H1 (cell line): ENCODE measurements around the gene CADM2. TPM values are rescaled to one million over a fixed set of nuclear protein-coding genes. Genes with fewer than 3 reads are reported as not detected.
A peak's percentile ranks its signal among the peaks of the same experiment; 100 is the strongest.

Experiments
- CTCF ChIA-PET: fragments of 300-600 bp; sonication (Branson Sonifier 250); formaldehyde crosslinking; loops from one replicate; lab custom pipeline; 2021; ENCODE audit not compliant: partially characterized antibody; lab: Charles Lee
- POLR2A ChIA-PET: fragments of 300-600 bp; sonication (Branson Sonifier 250); formaldehyde crosslinking; loops from one replicate; lab custom pipeline; 2021; ENCODE audit warnings: inconsistent platforms; ENCODE audit not compliant: partially characterized antibody; lab: Charles Lee
- DNase-seq, 2 experiments: peaks; one replicate each; pipeline versions ENCODE4 v3.0.0 to v3.0.0-alpha.2; 2010 to 2022; ENCODE audit warnings: low spot score in 2 of 2, low read depth in 1 of 2, mixed read lengths in 1 of 2
- FAIRE-seq: peaks from 2 replicates; lab custom pipeline; 2011; peaks lifted over from hg19 to GRCh38; lab: Jason Lieb, UNC
- H2AFZ ChIP-seq: 2 replicates; pipeline ENCODE4 v1.8.1; 2012; ENCODE audit warnings: low read length, inconsistent platforms
- H2AK5ac ChIP-seq: 2 replicates; pipeline ENCODE4 v1.6.1; 2013; ENCODE audit warnings: low read depth, low read length
- H2BK120ac ChIP-seq: replicated peaks from 2 replicates; pipeline ENCODE3; 2013; ENCODE audit warnings: low read depth, low read length, inconsistent platforms
- H2BK12ac ChIP-seq: 2 replicates; pipeline ENCODE4 v1.6.1; 2013; ENCODE audit warnings: low read depth, low read length
- H2BK15ac ChIP-seq: 2 replicates; pipeline ENCODE4 v1.6.1; 2013; ENCODE audit warnings: low read length
- H2BK20ac ChIP-seq: 2 replicates; pipeline ENCODE4 v1.6.1; 2013; ENCODE audit warnings: low read length
- H2BK5ac ChIP-seq: 2 replicates; pipeline ENCODE4 v1.6.1; 2013; ENCODE audit warnings: low read depth, low read length
- H3K14ac ChIP-seq: 2 replicates; pipeline ENCODE4 v1.6.1; 2013; ENCODE audit warnings: inconsistent platforms; ENCODE audit not compliant: insufficient read length
- H3K18ac ChIP-seq: 2 replicates; pipeline ENCODE4 v1.6.1; 2013; ENCODE audit warnings: low read length; ENCODE audit errors: extremely low read depth
- H3K23ac ChIP-seq: 2 replicates; pipeline ENCODE4 v1.6.1; 2013; ENCODE audit warnings: inconsistent platforms; ENCODE audit not compliant: insufficient read length
- H3K23me2 ChIP-seq: 2 replicates; pipeline ENCODE4 v1.6.1; 2013; ENCODE audit warnings: low read depth, low read length
- H3K27ac ChIP-seq: 2 replicates; pipeline ENCODE4 v1.6.1; 2011; ENCODE audit warnings: low read depth, low read length, inconsistent platforms
- H3K27me3 ChIP-seq, 4 experiments: replicated peaks in 1 of 4; 1 replicate in 1 of 4; 2 replicates in 3 of 4; pipeline versions ENCODE4 v1.6.1 to v1.8.1; 2011 to 2013; ENCODE audit warnings: low read length in 3 of 4, mild to moderate bottlenecking in 3 of 4, inconsistent platforms in 2 of 4, mixed read lengths in 2 of 4, moderate library complexity in 1 of 4; ENCODE audit not compliant: control insufficient read depth in 3 of 4, insufficient read depth in 3 of 4; ENCODE audit errors: extremely low read depth in 1 of 4
- H3K36me3 ChIP-seq, 4 experiments: 2 replicates each; pipeline versions ENCODE4 v1.6.1 to v1.8.1; 2011 to 2013; ENCODE audit warnings: mild to moderate bottlenecking in 4 of 4, low read length in 3 of 4, moderate library complexity in 2 of 4, control low read depth in 1 of 4, inconsistent platforms in 1 of 4; ENCODE audit not compliant: insufficient read depth in 4 of 4, control insufficient read depth in 2 of 4
- H3K4ac ChIP-seq: replicated peaks from 2 replicates; pipeline ENCODE3; 2013; ENCODE audit warnings: low read length, low read depth, mixed read lengths, inconsistent platforms; ENCODE audit not compliant: insufficient read length
- H3K4me1 ChIP-seq, 4 experiments: replicated peaks in 1 of 4; 1 replicate in 1 of 4; 2 replicates in 3 of 4; pipeline versions ENCODE4 v1.6.1 to v1.8.1; 2011 to 2013; ENCODE audit warnings: low read length in 3 of 4, inconsistent platforms in 2 of 4, mixed read lengths in 1 of 4; ENCODE audit not compliant: insufficient read depth in 4 of 4, control insufficient read depth in 3 of 4
- H3K4me2 ChIP-seq, 2 experiments: 2 replicates each; pipeline versions ENCODE4 v1.6.1 to v1.8.1; 2011 to 2013; ENCODE audit warnings: low read depth in 2 of 2, low read length in 2 of 2, control low read depth in 1 of 2, inconsistent platforms in 1 of 2, mild to moderate bottlenecking in 1 of 2; ENCODE audit not compliant: insufficient read depth in 1 of 2
- H3K4me3 ChIP-seq, 4 experiments: fragments of 200-600, 300-600 bp in 1 of 4; sonication (generic), shearing (Covaris generic), sonication (Bioruptor Twin) in 1 of 4; 2 replicates each; pipeline versions ENCODE4 v1.5.1 to v1.8.1; 2011 to 2016; ENCODE audit warnings: low read length in 4 of 4, low read depth in 3 of 4, control low read depth in 2 of 4, inconsistent platforms in 2 of 4, mild to moderate bottlenecking in 2 of 4, mixed read lengths in 1 of 4, moderate library complexity in 1 of 4; ENCODE audit not compliant: insufficient read depth in 2 of 4; ENCODE audit errors: extremely low read depth in 1 of 4
- H3K56ac ChIP-seq: replicated peaks from 2 replicates; pipeline ENCODE3; 2013; ENCODE audit warnings: low read depth, mild to moderate bottlenecking, mixed read lengths, low read length, inconsistent platforms; ENCODE audit not compliant: insufficient read length
- H3K79me1 ChIP-seq: 2 replicates; pipeline ENCODE4 v1.6.1; 2013; ENCODE audit warnings: low read depth, low read length, control low read depth
- H3K79me2 ChIP-seq, 2 experiments: 2 replicates each; pipeline versions ENCODE4 v1.6.1 to v1.8.1; 2012 to 2013; ENCODE audit warnings: low read length in 2 of 2, mild to moderate bottlenecking in 2 of 2, inconsistent platforms in 1 of 2; ENCODE audit not compliant: insufficient read depth in 2 of 2, control insufficient read depth in 1 of 2
- H3K9ac ChIP-seq, 4 experiments: replicated peaks in 1 of 4; 1 replicate in 1 of 4; 2 replicates in 3 of 4; pipeline versions ENCODE4 v1.6.1 to v1.8.1; 2011 to 2013; ENCODE audit warnings: low read depth in 3 of 4, low read length in 3 of 4, control low read depth in 2 of 4, mild to moderate bottlenecking in 2 of 4, moderate library complexity in 2 of 4, inconsistent platforms in 1 of 4; ENCODE audit errors: extremely low read depth in 1 of 4
- H3K9me3 ChIP-seq, 2 experiments: 2 replicates each; pipeline versions ENCODE4 v1.6.1 to v1.8.1; 2012 to 2013; ENCODE audit warnings: mild to moderate bottlenecking in 2 of 2, moderate library complexity in 2 of 2, control low read depth in 1 of 2, inconsistent platforms in 1 of 2, low read depth in 1 of 2, low read length in 1 of 2, mixed read lengths in 1 of 2; ENCODE audit not compliant: insufficient read depth in 2 of 2
- H4K20me1 ChIP-seq, 2 experiments: replicated peaks in 1 of 2; 2 replicates each; pipeline versions ENCODE3 to v1.8.1; 2011 to 2013; ENCODE audit warnings: inconsistent platforms in 2 of 2, low read length in 2 of 2, mild to moderate bottlenecking in 1 of 2; ENCODE audit not compliant: insufficient read depth in 2 of 2, control insufficient read depth in 1 of 2
- H4K5ac ChIP-seq: 2 replicates; pipeline ENCODE4 v1.6.1; 2013; ENCODE audit warnings: low read length, low read depth, mixed read lengths, inconsistent platforms; ENCODE audit not compliant: insufficient read length
- H4K8ac ChIP-seq: 2 replicates; pipeline ENCODE4 v1.8.0; 2013; ENCODE audit warnings: mild to moderate bottlenecking, moderate library complexity, low read length, inconsistent platforms; ENCODE audit not compliant: insufficient read depth; ENCODE audit errors: extremely low read depth
- H4K91ac ChIP-seq: replicated peaks from 2 replicates; pipeline ENCODE3; 2013; ENCODE audit warnings: low read length, mixed read lengths, inconsistent platforms; ENCODE audit not compliant: insufficient read length
- BACH1 ChIP-seq: IDR thresholded peaks from 2 replicates; pipeline ENCODE4 v1.6.1; 2012; ENCODE audit warnings: low read length, improper control_type of control experiment
- CBX5 ChIP-seq: fragments of 300-800, 300-1000 bp; sonication (generic); IDR thresholded peaks from 2 replicates; pipeline ENCODE4 v1.7.1; 2016; ENCODE audit warnings: antibody characterized with exemption, low read length, low read depth
- CTCF ChIP-seq, 3 experiments: IDR thresholded peaks; 1 replicate in 2 of 3; 2 replicates in 1 of 3; pipeline versions ENCODE4 v1.5.1 to v1.6.1; 2011; ENCODE audit warnings: low read length in 3 of 3, mild to moderate bottlenecking in 3 of 3, inconsistent platforms in 2 of 3, low read depth in 1 of 3, moderate library complexity in 1 of 3; ENCODE audit not compliant: insufficient read depth in 1 of 3; ENCODE audit errors: control extremely low read depth in 1 of 3
- HDAC2 ChIP-seq, 2 experiments: fragments of 300-600 bp in 1 of 2; sonication (generic) in 1 of 2; IDR thresholded peaks; 2 replicates each; pipeline ENCODE4 v1.6.1; 2011 to 2012; ENCODE audit warnings: low read depth in 2 of 2, low read length in 2 of 2, mild to moderate bottlenecking in 2 of 2, moderate library complexity in 2 of 2, borderline replicate concordance in 1 of 2, inconsistent platforms in 1 of 2
- NANOG ChIP-seq: IDR thresholded peaks from 2 replicates; pipeline ENCODE4 v1.6.1; 2011; ENCODE audit warnings: low read length, low read depth, mild to moderate bottlenecking, inconsistent platforms; ENCODE audit not compliant: insufficient read depth, poor library complexity, severe bottlenecking
- RAD21 ChIP-seq, 2 experiments: IDR thresholded peaks in 1 of 2; conservative IDR thresholded peaks in 1 of 2; 2 replicates each; pipeline ENCODE4 v1.6.1; 2011; ENCODE audit warnings: low read depth in 2 of 2, low read length in 2 of 2, improper control_type of control experiment in 1 of 2, inconsistent platforms in 1 of 2, mild to moderate bottlenecking in 1 of 2, moderate library complexity in 1 of 2
- TAF1 ChIP-seq: IDR thresholded peaks from 2 replicates; pipeline ENCODE4 v1.6.1; 2011; ENCODE audit warnings: mild to moderate bottlenecking, low read depth, low read length
- TBP ChIP-seq: IDR thresholded peaks from 2 replicates; pipeline ENCODE4 v1.6.1; 2011; ENCODE audit warnings: low read depth, low read length, improper control_type of control experiment
- WGBS, 2 experiments: shearing (Covaris generic) in 1 of 2; methylation state at CpG; one replicate each; pipeline versions ENCODE4 v1.1.6 to v1.1.7; 2013 to 2015; ENCODE audit warnings: low lambda C conversion rate in 2 of 2, mixed read lengths in 2 of 2, inconsistent platforms in 1 of 2, low coverage in 1 of 2, missing lambda C conversion rate in 1 of 2; ENCODE audit not compliant: insufficient replicate concordance in 2 of 2, insufficient coverage in 1 of 2, insufficient read length in 1 of 2; ENCODE audit errors: extremely low coverage in 1 of 2, missing lambda C conversion rate in 1 of 2; 5-methylcytosine and 5-hydroxymethylcytosine counted together
- polyA plus RNA-seq, 7 experiments: library from polyadenylated mRNA; depleted of rRNA in 3 of 7; stranded (reverse) in 5 of 7; unstranded in 2 of 7; fragments of >200 nt in 5 of 7; fragments of 200-250 nt in 2 of 7; gene quantifications; 1 replicate in 5 of 7; 2 replicates in 1 of 7; 4 replicates in 1 of 7; pipeline versions ENCODE4 v1.2.1 to v1.2.3, GENCODE V29; 2011 to 2013; ENCODE audit warnings: missing spikeins in 2 of 7, mixed read lengths in 2 of 7
- total RNA-seq: library from RNA; stranded (reverse); fragmentation: NEBNext Ultra II Directional; extraction: Animal tissue kit (Norgen Biotek cat#: 25700); gene quantifications from 2 replicates; pipeline ENCODE4 v1.2.1, GENCODE V29; 2021

CADM2 gene
- total and polyA plus RNA-seq, 2 of the 8 experiments (the other 6 are each of a cell fraction or from before 2014, with no cell fraction given), result 14.9 to 20.9 TPM

GRCh38 chr3:85801955-85802354 is 843.2 kb downstream of the CADM2 start:
- Histone ChIP-seq H3K36me3 (no peaks in the 10 kb centered on the region), H2AFZ (no peak overlapping the region), H4K20me1 (no peaks in the 10 kb centered on the region), H3K23ac (no peak overlapping the region), H3K4me3 (no peak overlapping the region), H2BK20ac (no peak overlapping the region), H3K79me2 (no peaks in the 10 kb centered on the region), H2BK120ac (no peak overlapping the region), H3K79me1 (no peaks in the 10 kb centered on the region), H4K8ac (no peak overlapping the region), H3K56ac (no peak overlapping the region), H3K4ac (no peak overlapping the region), H2BK5ac (no peak overlapping the region), H3K27ac (no peak overlapping the region), H3K9ac (no peak overlapping the region), H3K9me3 (no peaks in the 10 kb centered on the region; a peak in 1 of 4 replicates), H3K4me2 (no peak overlapping the region), H3K18ac (no peak overlapping the region), H3K4me1 (no peaks in the 10 kb centered on the region; a peak in 1 of 7 replicates), H2BK15ac (no peak overlapping the region), H3K14ac (no peak overlapping the region), H2BK12ac (no peak overlapping the region), H3K27me3 (no peaks in the 10 kb centered on the region), H4K5ac (no peak overlapping the region), H4K91ac (no peak overlapping the region), H3K23me2 (no peaks in the 10 kb centered on the region), H2AK5ac (no peak overlapping the region)
- no peak for TF ChIP-seq HDAC2 (IDR thresholded peaks at IDR 0.05; ENCODE audit: borderline replicate concordance in 1 of 2, low read depth in 2 of 2, low read length in 2 of 2)
- peak; percentile 83 for TF ChIP-seq RAD21 (IDR thresholded peaks at IDR 0.05 in 1 of 2, conservative IDR thresholded peaks at IDR 0.05 in 1 of 2; ENCODE audit: low read depth in 2 of 2, low read length in 2 of 2)
- no peak for TF ChIP-seq NANOG
- peak in 2 of 3 experiments; percentile 65 to 66; a peak in 3 of 4 replicates for TF ChIP-seq CTCF (IDR thresholded peaks at IDR 0.05; ENCODE audit: control extremely low read depth in 1 of 3, insufficient read depth in 1 of 3, low read depth in 1 of 3, low read length in 3 of 3)
- TF ChIP-seq TAF1, result no peak
- no peak for TF ChIP-seq CBX5
- TF ChIP-seq BACH1, result no peak
- no peak for TF ChIP-seq TBP
- FAIRE-seq (peak; percentile 85), DNase-seq (no peak)
- WGBS, 2 experiments, result 47% methylated on average over 3 of the region's 3 CpGs; no CpG with 5 or more reads in 1 of the 2 experiments
- ChIA-PET POLR2A (no interaction called here), CTCF (interaction anchor here (0.6 to 2.2 kb wide), 6 partner anchors 10 to 235 kb away, joined by 3 to 13 read pairs (median 3); no protein-coding TSS in a partner anchor)
